Measurements from ENCODE around the gene PPM1B. TPM values are rescaled to one million over a fixed set of nuclear protein-coding genes. Genes with fewer than 3 reads are reported as not detected.

The PPM1B gene
- total and polyA plus RNA-seq, 9 of the 15 experiments (the other 6 are each of a cell fraction or from before 2014, with no cell fraction given), result 8.9 to 44.0 (median 28.6) TPM

DNA sequence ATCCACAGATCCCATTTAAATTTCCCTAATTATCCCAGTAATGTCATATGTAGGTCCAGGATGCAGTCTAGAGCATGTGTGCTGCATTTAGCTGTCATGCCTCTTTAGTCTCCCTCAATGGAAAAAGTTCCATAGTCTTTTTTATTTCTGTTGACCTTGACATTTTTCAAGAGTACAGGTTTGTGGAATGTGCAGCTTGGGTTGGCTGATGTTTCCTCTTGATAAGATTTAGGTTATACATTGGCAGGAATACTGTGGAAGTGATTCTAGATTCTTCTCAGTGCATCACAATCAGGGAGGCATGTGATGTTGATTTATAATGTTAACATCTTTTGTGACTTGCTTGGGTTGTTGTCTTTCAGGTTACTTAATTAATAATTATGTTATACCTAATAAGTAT is 42.5 kb downstream of the PPM1B start:
- H3K9me1 ChIP-seq (ENCODE audit: control insufficient read depth, insufficient read depth, low read length), result no peaks in the 10 kb centered on the region
- no peaks in the 10 kb centered on the region for H3K4me1 ChIP-seq (replicated peaks in 1 of 2; ENCODE audit: control insufficient read depth in 2 of 2, insufficient read depth in 2 of 2, low read length in 2 of 2)
- H3K9me3 ChIP-seq (replicated peaks; ENCODE audit: control insufficient read depth, insufficient read depth, low read depth, low read length), result no peaks in the 10 kb centered on the region
- CTCF ChIA-PET (ENCODE audit: low intra/inter-chr PET ratio), result no interaction called here
- in situ Hi-C loops (cut with MboI) (no loop called here), intact Hi-C loops (cut with micrococcal nuclease) (no loop called here)
- no peaks in the 10 kb centered on the region for H3K27me3 ChIP-seq (ENCODE audit: control insufficient read depth in 2 of 2, insufficient read depth in 2 of 2, low read length in 2 of 2)
- H4K20me1 ChIP-seq (replicated peaks; ENCODE audit: control insufficient read depth, insufficient read depth, low read length), result no peaks in the 10 kb centered on the region
- H3K9ac ChIP-seq (ENCODE audit: insufficient read depth in 1 of 2, low read depth in 2 of 2, low read length in 2 of 2), result no peak overlapping the region
- no TSS peak for BruUV-seq (replicated peaks)
- no peak for FAIRE-seq
- H3K36me3 ChIP-seq (ENCODE audit: control insufficient read depth, insufficient read depth, low read length), result peaks cover 20% of the 10 kb centered on the region
- no peak overlapping the region for H3K4me3 ChIP-seq
- no peak overlapping the region for H3K27ac ChIP-seq (ENCODE audit: extremely low read depth, low read depth, low read length)
- peaks cover 20% of the 10 kb centered on the region for H3K79me2 ChIP-seq (ENCODE audit: control insufficient read depth, insufficient read depth, low read length)
- H3K4me2 ChIP-seq (ENCODE audit: insufficient read depth, low read length), result no peak overlapping the region
- no peak for TF ChIP-seq SMAD2 (IDR thresholded peaks at IDR 0.05; ENCODE audit: low read depth, low read length)
- no peak for TF ChIP-seq EZH2 (IDR thresholded peaks at IDR 0.05; ENCODE audit: borderline replicate concordance, low read depth, low read length)
- POLR2A ChIA-PET, result no interaction called here
- DNase-seq (ENCODE audit: extremely low read depth in 1 of 4, low spot score in 3 of 4), result no peak
- H2AFZ ChIP-seq (ENCODE audit: low read depth, low read length), result no peak overlapping the region
- no peak for ATAC-seq

- 89% methylated on average over 4 of the region's 4 CpGs for WGBS (ENCODE audit: insufficient coverage, low coverage, missing lambda C conversion rate)
- TF ChIP-seq ZNF316 (IDR thresholded peaks at IDR 0.05) (peak; percentile 76), MAFK (IDR thresholded peaks at IDR 0.05; ENCODE audit: low read length) (peak; percentile 78), TAF7 (tag; IDR thresholded peaks at IDR 0.05) (no peak), C11orf30 (IDR thresholded peaks at IDR 0.05; ENCODE audit: low read depth) (peak; percentile 37; the same call in 1 of the 2 replicates), CBX1 (IDR thresholded peaks at IDR 0.05; ENCODE audit: low read depth) (no peak), PTBP1 (IDR thresholded peaks at IDR 0.05; ENCODE audit: low read depth, low read length) (no peak), RCOR1 (IDR thresholded peaks at IDR 0.05; ENCODE audit: borderline replicate concordance in 1 of 2, low read depth in 2 of 2, low read length in 2 of 2) (no peak), XRCC3 (IDR thresholded peaks at IDR 0.05) (no peak), ILK (tag; IDR thresholded peaks at IDR 0.05; ENCODE audit: borderline replicate concordance, low read depth) (no peak), DNMT1 (IDR thresholded peaks at IDR 0.05) (no peak), GMEB1 (CRISPR knock-in tag; IDR thresholded peaks at IDR 0.05) (no peak), MAFF (IDR thresholded peaks at IDR 0.05; ENCODE audit: low read length) (peak; percentile 73)
- TF ChIP-seq, protein P1, sequence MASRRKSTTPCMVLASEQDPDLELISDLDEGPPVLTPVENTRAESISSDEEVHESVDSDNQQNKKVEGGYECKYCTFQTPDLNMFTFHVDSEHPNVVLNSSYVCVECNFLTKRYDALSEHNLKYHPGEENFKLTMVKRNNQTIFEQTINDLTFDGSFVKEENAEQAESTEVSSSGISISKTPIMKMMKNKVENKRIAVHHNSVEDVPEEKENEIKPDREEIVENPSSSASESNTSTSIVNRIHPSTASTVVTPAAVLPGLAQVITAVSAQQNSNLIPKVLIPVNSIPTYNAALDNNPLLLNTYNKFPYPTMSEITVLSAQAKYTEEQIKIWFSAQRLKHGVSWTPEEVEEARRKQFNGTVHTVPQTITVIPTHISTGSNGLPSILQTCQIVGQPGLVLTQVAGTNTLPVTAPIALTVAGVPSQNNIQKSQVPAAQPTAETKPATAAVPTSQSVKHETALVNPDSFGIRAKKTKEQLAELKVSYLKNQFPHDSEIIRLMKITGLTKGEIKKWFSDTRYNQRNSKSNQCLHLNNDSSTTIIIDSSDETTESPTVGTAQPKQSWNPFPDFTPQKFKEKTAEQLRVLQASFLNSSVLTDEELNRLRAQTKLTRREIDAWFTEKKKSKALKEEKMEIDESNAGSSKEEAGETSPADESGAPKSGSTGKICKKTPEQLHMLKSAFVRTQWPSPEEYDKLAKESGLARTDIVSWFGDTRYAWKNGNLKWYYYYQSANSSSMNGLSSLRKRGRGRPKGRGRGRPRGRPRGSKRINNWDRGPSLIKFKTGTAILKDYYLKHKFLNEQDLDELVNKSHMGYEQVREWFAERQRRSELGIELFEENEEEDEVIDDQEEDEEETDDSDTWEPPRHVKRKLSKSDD (conservative IDR thresholded peaks at IDR 0.05; ENCODE audit: low read length), result no peak
Measured at GRCh38 chr2:44212302-44212701, 43.6 kb downstream of the PPM1B start.

More at GRCh38 chr2:44212302-44212701, 43.6 kb downstream of the PPM1B start:
- Histone ChIP-seq H3K9me1 (ENCODE audit: control insufficient read depth, insufficient read depth, low read length) (no peaks in the 10 kb centered on the region), H3K9ac (ENCODE audit: insufficient read depth in 1 of 2, low read depth in 2 of 2, low read length in 2 of 2) (no peak overlapping the region), H3K4me2 (ENCODE audit: insufficient read depth, low read length) (no peak overlapping the region), H3K27me3 (ENCODE audit: control insufficient read depth in 2 of 2, insufficient read depth in 2 of 2, low read length in 2 of 2) (no peaks in the 10 kb centered on the region), H3K9me3 (replicated peaks; ENCODE audit: control insufficient read depth, insufficient read depth, low read depth, low read length) (no peaks in the 10 kb centered on the region), H3K4me3 (no peak overlapping the region), H3K79me2 (ENCODE audit: control insufficient read depth, insufficient read depth, low read length) (peaks cover 9% of the 10 kb centered on the region; the same call in 2 of the 3 replicates), H4K20me1 (replicated peaks; ENCODE audit: control insufficient read depth, insufficient read depth, low read length) (no peaks in the 10 kb centered on the region), H2AFZ (ENCODE audit: low read depth, low read length) (no peak overlapping the region), H3K36me3 (ENCODE audit: control insufficient read depth, insufficient read depth, low read length) (peaks cover 20% of the 10 kb centered on the region), H3K4me1 (replicated peaks in 1 of 2; ENCODE audit: control insufficient read depth in 2 of 2, insufficient read depth in 2 of 2, low read length in 2 of 2) (no peaks in the 10 kb centered on the region), H3K27ac (ENCODE audit: extremely low read depth, low read depth, low read length) (no peak overlapping the region)
- in situ Hi-C loops (cut with MboI) (no loop called here), intact Hi-C loops (cut with micrococcal nuclease) (no loop called here)
- POLR2A ChIA-PET, result no interaction called here
- ATAC-seq (no peak), FAIRE-seq (no peak), DNase-seq (ENCODE audit: extremely low read depth in 1 of 4, low spot score in 3 of 4) (no peak)
- BruUV-seq (replicated peaks), result no TSS peak
- CTCF ChIA-PET (ENCODE audit: low intra/inter-chr PET ratio), result interaction anchor here (0.6 kb wide), 1 partner anchor 33 kb away, joined by 3 read pairs; no protein-coding TSS in a partner anchor

All from K562 (cell line).